HCT116 (cell line): ENCODE measurements around the gene MT4. TPM values are rescaled to one million over a fixed set of nuclear protein-coding genes. Genes with fewer than 3 reads are reported as not detected.

Experiments used
- ATAC-seq: fragments of 200-7000 bp; cut with Tn5 transposase; 2 replicates; pipeline ENCODE4 v1.9.1; 2020; ENCODE audit warnings: mild to moderate bottlenecking, moderate library complexity
- BruUV-seq: library from RNA; stranded (reverse); fragments of 400-500 nt; replicated peaks from 2 replicates; lab custom pipeline; 2021; lab: Mats Ljungman, UMichigan
- CTCF ChIA-PET: fragments of 300-600 bp; sonication (Branson Sonifier 250); formaldehyde crosslinking; loops from one replicate; lab custom pipeline; 2021; ENCODE audit warnings: antibody characterized with exemption; lab: Charles Lee
- POLR2A ChIA-PET: fragments of 300-600, 350-600 bp; sonication (Branson Sonifier 250); formaldehyde crosslinking; loops from one replicate; lab custom pipeline; 2021; ENCODE audit warnings: antibody characterized with exemption; lab: Charles Lee
- RAD21 ChIA-PET, 2 experiments: fragments of 300-600 bp; sonication (Branson Sonifier 250); formaldehyde crosslinking; loops; one replicate each; lab custom pipeline; 2023; ENCODE audit warnings: low total read pairs in 2 of 2; ENCODE audit not compliant: uncharacterized antibody in 2 of 2, unreplicated experiment in 2 of 2, low non-redundant PET in 1 of 2; lab: Charles Lee
- DNase-seq: peaks from one replicate; pipeline ENCODE4 v3.0.0-alpha.2; 2010; ENCODE audit warnings: low read depth, low spot score
- H2AFZ ChIP-seq: fragments of 200-600 bp; shearing (Covaris generic), sonication (generic); 2 replicates; pipeline ENCODE4 v1.6.1; 2017; ENCODE audit warnings: low read depth, mixed run types, mixed read lengths, antibody characterized with exemption, low read length; ENCODE audit not compliant: poor library complexity, severe bottlenecking
- H3K27ac ChIP-seq: 2 replicates; pipeline ENCODE4 v1.5.1; 2012; ENCODE audit warnings: low read depth, low read length
- H3K27me3 ChIP-seq: fragments of 200-600 bp; sonication (generic); 2 replicates; pipeline ENCODE4 v1.6.1; 2016; ENCODE audit warnings: mixed run types, low read length, mixed read lengths; ENCODE audit not compliant: insufficient read depth
- H3K36me3 ChIP-seq, 2 experiments: fragments of 200-500 bp in 1 of 2; fragments of 200-600 bp in 1 of 2; sonication (Bioruptor generic) in 1 of 2; sonication (generic) in 1 of 2; 2 replicates each; pipeline versions ENCODE4 v1.5.1 to v1.6.1; 2014 to 2016; ENCODE audit warnings: low read length in 2 of 2, inconsistent platforms in 1 of 2, mixed read lengths in 1 of 2, mixed run types in 1 of 2; ENCODE audit not compliant: insufficient read depth in 2 of 2, control insufficient read depth in 1 of 2
- H3K4me1 ChIP-seq, 2 experiments: fragments of 200-600 bp in 1 of 2; sonication (generic) in 1 of 2; 2 replicates each; pipeline versions ENCODE4 v1.5.1 to v1.6.1; 2012 to 2017; ENCODE audit warnings: low read length in 2 of 2, inconsistent platforms in 1 of 2, mild to moderate bottlenecking in 1 of 2, mixed read lengths in 1 of 2, mixed run types in 1 of 2, moderate library complexity in 1 of 2; ENCODE audit not compliant: insufficient read depth in 2 of 2, control insufficient read depth in 1 of 2
- H3K4me2 ChIP-seq: fragments of 200-600 bp; sonication (generic); 2 replicates; pipeline ENCODE4 v1.6.1; 2017; ENCODE audit warnings: mixed run types, low read length, mixed read lengths
- H3K4me3 ChIP-seq, 2 experiments: fragments of 200-600 bp in 1 of 2; sonication (generic) in 1 of 2; replicated peaks in 1 of 2; 2 replicates each; pipeline ENCODE4 v1.5.1; 2011 to 2016; ENCODE audit warnings: low read length in 2 of 2, control low read depth in 1 of 2, low read depth in 1 of 2, mild to moderate bottlenecking in 1 of 2, mixed read lengths in 1 of 2, mixed run types in 1 of 2
- H3K79me2 ChIP-seq: fragments of 200-600 bp; sonication (generic); 2 replicates; pipeline ENCODE4 v1.6.1; 2017; ENCODE audit warnings: mild to moderate bottlenecking, mixed run types, low read length, moderate library complexity, mixed read lengths; ENCODE audit not compliant: insufficient read depth
- H3K9ac ChIP-seq: fragments of 200-600 bp; sonication (generic); 2 replicates; pipeline ENCODE4 v1.6.1; 2016; ENCODE audit warnings: low read length, mixed read lengths
- H3K9me2 ChIP-seq: fragments of 200-600 bp; sonication (generic), shearing (Covaris generic); 2 replicates; pipeline ENCODE4 v1.6.1; 2017; ENCODE audit warnings: mixed run types, mild to moderate bottlenecking, moderate library complexity; ENCODE audit not compliant: insufficient read depth
- H3K9me3 ChIP-seq, 2 experiments: fragments of 200-500 bp in 1 of 2; fragments of 200-600 bp in 1 of 2; sonication (Bioruptor generic) in 1 of 2; sonication (generic) in 1 of 2; 2 replicates each; pipeline ENCODE4 v1.6.1; 2014 to 2017; ENCODE audit warnings: low read length in 2 of 2, mixed read lengths in 2 of 2, inconsistent platforms in 1 of 2, low read depth in 1 of 2, mild to moderate bottlenecking in 1 of 2, mixed run types in 1 of 2, moderate library complexity in 1 of 2; ENCODE audit not compliant: control insufficient read depth in 1 of 2, insufficient read depth in 1 of 2
- H4K20me1 ChIP-seq: fragments of 200-600 bp; sonication (generic), shearing (Covaris generic); 2 replicates; pipeline ENCODE4 v1.6.1; 2017; ENCODE audit warnings: mixed run types, mild to moderate bottlenecking, moderate library complexity; ENCODE audit not compliant: insufficient read depth
- CBX3 ChIP-seq: IDR thresholded peaks from 2 replicates; pipeline ENCODE4 v1.6.1; 2012; ENCODE audit warnings: low read depth
- CEBPB ChIP-seq: IDR thresholded peaks from 2 replicates; pipeline ENCODE4 v1.6.1; 2012; ENCODE audit warnings: low read depth
- CTCF ChIP-seq, 3 experiments: fragments of 200-600 bp in 1 of 3; sonication (generic) in 1 of 3; IDR thresholded peaks in 2 of 3; conservative IDR thresholded peaks in 1 of 3; 2 replicates each; pipeline ENCODE4 v1.5.1; 2012 to 2017; ENCODE audit warnings: low read depth in 2 of 3, low read length in 2 of 3, antibody characterized with exemption in 1 of 3, borderline replicate concordance in 1 of 3, control low read depth in 1 of 3, mild to moderate bottlenecking in 1 of 3, mixed read lengths in 1 of 3, mixed run types in 1 of 3, moderate library complexity in 1 of 3; ENCODE audit not compliant: insufficient read depth in 1 of 3
- EGR1 ChIP-seq: IDR thresholded peaks from 2 replicates; pipeline ENCODE4 v1.6.1; 2012; ENCODE audit warnings: low read depth
- ELF1 ChIP-seq: IDR thresholded peaks from 2 replicates; pipeline ENCODE4 v1.6.1; 2012; ENCODE audit warnings: low read depth, borderline replicate concordance
- EZH2 ChIP-seq: fragments of 200-600 bp; sonication (generic); IDR thresholded peaks from 2 replicates; pipeline ENCODE4 v1.6.1; 2017; ENCODE audit warnings: antibody characterized with exemption, mixed run types
- FOSL1 ChIP-seq: IDR thresholded peaks from 2 replicates; pipeline ENCODE4 v1.6.1; 2012; ENCODE audit warnings: low read depth
- JUND ChIP-seq: IDR thresholded peaks from 2 replicates; pipeline ENCODE4 v1.6.1; 2012
- POLR2A ChIP-seq: IDR thresholded peaks from 2 replicates; pipeline ENCODE4 v1.7.0; 2011; ENCODE audit warnings: borderline replicate concordance; ENCODE audit not compliant: insufficient read depth, insufficient read length; ENCODE audit errors: extremely low read depth
- RAD21 ChIP-seq: IDR thresholded peaks from 2 replicates; pipeline ENCODE4 v1.6.1; 2012; ENCODE audit warnings: low read depth, mild to moderate bottlenecking
- SIN3A ChIP-seq: IDR thresholded peaks from 2 replicates; pipeline ENCODE4 v1.6.1; 2012; ENCODE audit warnings: low read depth
- SP1 ChIP-seq: IDR thresholded peaks from 2 replicates; pipeline ENCODE4 v1.6.1; 2012; ENCODE audit warnings: low read depth
- SRF ChIP-seq: IDR thresholded peaks from 2 replicates; pipeline ENCODE4 v1.6.1; 2012; ENCODE audit warnings: low read depth
- YY1 ChIP-seq: IDR thresholded peaks from 2 replicates; pipeline ENCODE4 v1.6.1; 2011; ENCODE audit warnings: low read length, low read depth, moderate library complexity, mild to moderate bottlenecking; ENCODE audit not compliant: insufficient replicate concordance; ENCODE audit errors: extremely low read depth
- ZNF274 ChIP-seq: fragments of 200-500 bp; sonication (Bioruptor generic); IDR thresholded peaks from 2 replicates; pipeline ENCODE4 v1.6.1; 2014; ENCODE audit warnings: mild to moderate bottlenecking, low read depth, low read length, inconsistent platforms
- intact Hi-C: fragments of 100-400 bp; cut with micrococcal nuclease; formaldehyde crosslinking; loops from 2 replicates; pipeline ENCODE4 v1.10.0; 2022
- total RNA-seq: library from RNA; stranded (reverse); gene quantifications from one replicate; pipeline ENCODE4 v1.2.1, GENCODE V29; 2021; ENCODE audit not compliant: unreplicated experiment
- TF ChIP-seq, protein P1 (sequence below): IDR thresholded peaks from 2 replicates; pipeline ENCODE4 v1.6.1; 2012
- TF ChIP-seq, protein P2 (sequence below): IDR thresholded peaks from 2 replicates; pipeline ENCODE4 v1.6.1; 2012; ENCODE audit warnings: low read depth

Gene MT4
- total RNA-seq, 1 experiment from 2014 or later, result not detected

DNA sequence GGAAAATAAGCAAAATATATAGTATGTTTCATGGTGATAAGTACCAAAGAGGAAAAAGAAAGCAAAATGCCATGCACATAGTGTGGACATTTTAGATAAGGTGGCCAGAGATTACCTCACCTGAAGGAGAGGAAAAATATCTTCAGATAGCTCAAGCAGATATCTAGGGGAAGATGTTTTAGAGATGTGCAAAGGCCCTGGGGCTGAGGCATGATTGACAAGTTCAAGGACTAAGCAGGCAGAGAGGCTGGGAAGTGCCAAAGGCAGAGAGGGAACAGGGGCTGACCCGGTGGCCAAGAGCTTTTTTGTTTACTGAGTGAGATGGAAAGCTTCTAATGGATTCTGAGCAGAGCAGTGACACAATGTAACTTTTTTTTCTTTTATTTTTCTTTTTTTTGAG, 4.4 kb upstream of the MT4 start:
- Histone ChIP-seq H4K20me1 (no peaks in the 10 kb centered on the region), H3K4me3 (no peak overlapping the region), H3K79me2 (no peaks in the 10 kb centered on the region), H3K36me3 (no peaks in the 10 kb centered on the region), H3K9me2 (no peaks in the 10 kb centered on the region), H3K4me1 (no peaks in the 10 kb centered on the region), H3K27me3 (peaks cover 10% of the 10 kb centered on the region), H3K9me3 (no peaks in the 10 kb centered on the region), H3K9ac (no peak overlapping the region), H3K27ac (no peak overlapping the region), H3K4me2 (no peak overlapping the region), H2AFZ (no peak overlapping the region)
- intact Hi-C loops, result no loop called here
- DNase-seq (no peak), ATAC-seq (no peak)
- POLR2A ChIA-PET, result no interaction called here
- CTCF ChIA-PET, result no interaction called here
- RAD21 ChIA-PET, result no interaction called here
- BruUV-seq, result no TSS peak
- TF ChIP-seq RAD21 (no peak), FOSL1 (no peak), EZH2 (no peak), CBX3 (no peak), YY1 (no peak), SIN3A (no peak), SP1 (no peak), POLR2A (no peak), ELF1 (no peak), ZNF274 (no peak), EGR1 (no peak), CTCF (IDR thresholded peaks at IDR 0.05 in 2 of 3, conservative IDR thresholded peaks at IDR 0.05 in 1 of 3; ENCODE audit: borderline replicate concordance in 1 of 3, insufficient read depth in 1 of 3, low read depth in 2 of 3, low read length in 2 of 3) (no peak), SRF (no peak), JUND (no peak), CEBPB (no peak)
- TF ChIP-seq, protein P1, sequence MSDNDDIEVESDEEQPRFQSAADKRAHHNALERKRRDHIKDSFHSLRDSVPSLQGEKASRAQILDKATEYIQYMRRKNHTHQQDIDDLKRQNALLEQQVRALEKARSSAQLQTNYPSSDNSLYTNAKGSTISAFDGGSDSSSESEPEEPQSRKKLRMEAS, result no peak
- TF ChIP-seq, protein P2, sequence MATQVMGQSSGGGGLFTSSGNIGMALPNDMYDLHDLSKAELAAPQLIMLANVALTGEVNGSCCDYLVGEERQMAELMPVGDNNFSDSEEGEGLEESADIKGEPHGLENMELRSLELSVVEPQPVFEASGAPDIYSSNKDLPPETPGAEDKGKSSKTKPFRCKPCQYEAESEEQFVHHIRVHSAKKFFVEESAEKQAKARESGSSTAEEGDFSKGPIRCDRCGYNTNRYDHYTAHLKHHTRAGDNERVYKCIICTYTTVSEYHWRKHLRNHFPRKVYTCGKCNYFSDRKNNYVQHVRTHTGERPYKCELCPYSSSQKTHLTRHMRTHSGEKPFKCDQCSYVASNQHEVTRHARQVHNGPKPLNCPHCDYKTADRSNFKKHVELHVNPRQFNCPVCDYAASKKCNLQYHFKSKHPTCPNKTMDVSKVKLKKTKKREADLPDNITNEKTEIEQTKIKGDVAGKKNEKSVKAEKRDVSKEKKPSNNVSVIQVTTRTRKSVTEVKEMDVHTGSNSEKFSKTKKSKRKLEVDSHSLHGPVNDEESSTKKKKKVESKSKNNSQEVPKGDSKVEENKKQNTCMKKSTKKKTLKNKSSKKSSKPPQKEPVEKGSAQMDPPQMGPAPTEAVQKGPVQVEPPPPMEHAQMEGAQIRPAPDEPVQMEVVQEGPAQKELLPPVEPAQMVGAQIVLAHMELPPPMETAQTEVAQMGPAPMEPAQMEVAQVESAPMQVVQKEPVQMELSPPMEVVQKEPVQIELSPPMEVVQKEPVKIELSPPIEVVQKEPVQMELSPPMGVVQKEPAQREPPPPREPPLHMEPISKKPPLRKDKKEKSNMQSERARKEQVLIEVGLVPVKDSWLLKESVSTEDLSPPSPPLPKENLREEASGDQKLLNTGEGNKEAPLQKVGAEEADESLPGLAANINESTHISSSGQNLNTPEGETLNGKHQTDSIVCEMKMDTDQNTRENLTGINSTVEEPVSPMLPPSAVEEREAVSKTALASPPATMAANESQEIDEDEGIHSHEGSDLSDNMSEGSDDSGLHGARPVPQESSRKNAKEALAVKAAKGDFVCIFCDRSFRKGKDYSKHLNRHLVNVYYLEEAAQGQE, result no peak
